NT2/D1 (cell line): ENCODE results near the gene HMX2.

Source experiments
- SUZ12 ChIP-seq: IDR thresholded peaks from 2 replicates; pipeline ENCODE4 v1.6.1; 2011; ENCODE audit not compliant: insufficient read length, insufficient read depth; ENCODE audit errors: extremely low read depth
- YY1 ChIP-seq: IDR thresholded peaks from 2 replicates; pipeline ENCODE4 v1.6.1; 2011; ENCODE audit not compliant: insufficient read length, insufficient read depth
- ZNF274 ChIP-seq: IDR thresholded peaks from 2 replicates; pipeline ENCODE4 v1.6.1; 2011; ENCODE audit warnings: mild to moderate bottlenecking, low read depth, low read length

GRCh38 chr10:123143825-123144168 is 4.1 kb upstream of the HMX2 start:
- TF ChIP-seq YY1 (no peak), ZNF274 (no peak), SUZ12 (no peak)
